Lower lobe of right lung (tissue), 2 donors: ENCODE results near the gene MEIS3. TPM values are rescaled to one million over a fixed set of nuclear protein-coding genes. Genes with fewer than 3 reads are reported as not detected.

Source experiments
- ATAC-seq, 2 donors: fragments of 200-7000 bp; cut with Tn5 transposase; one replicate each; pipeline ENCODE4 v1.9.1; 2020 to 2022; ENCODE audit warnings: mild to moderate bottlenecking in 2 of 2, moderate library complexity in 2 of 2
- DNase-seq: peaks from one replicate; pipeline ENCODE4 v3.0.0-alpha.2; 2020
- H3K27ac ChIP-seq: fragments of 200-600 bp; one replicate; pipeline ENCODE4 v1.8.0; 2022
- H3K27me3 ChIP-seq: fragments of 200-600 bp; one replicate; pipeline ENCODE4 v1.8.0; 2022; ENCODE audit warnings: low read depth
- H3K36me3 ChIP-seq: fragments of 200-600 bp; one replicate; pipeline ENCODE4 v1.8.0; 2022; ENCODE audit warnings: mild to moderate bottlenecking
- H3K4me1 ChIP-seq: fragments of 200-600 bp; one replicate; pipeline ENCODE4 v1.8.0; 2022
- H3K4me3 ChIP-seq: fragments of 200-600 bp; one replicate; pipeline ENCODE4 v1.8.0; 2022; ENCODE audit warnings: mild to moderate bottlenecking
- H3K9me3 ChIP-seq: fragments of 200-600 bp; one replicate; pipeline ENCODE4 v1.8.0; 2022
- CTCF ChIP-seq: fragments of 200-600 bp; IDR thresholded peaks from one replicate; pipeline ENCODE4 v1.8.0; 2022; ENCODE audit warnings: antibody characterized with exemption, mild to moderate bottlenecking
- intact Hi-C: fragments of 100-400 bp; cut with DNase I; formaldehyde crosslinking; loops from one replicate; pipeline ENCODE4 v1.11.0; 2022
- total RNA-seq: library from RNA; stranded (reverse); fragmentation: NEBNext Ultra II Directional; extraction: Animal tissue kit (Norgen Biotek cat#: 25700); gene quantifications from one replicate; pipeline ENCODE4 v1.2.1, GENCODE V29; 2021
- donor health status: DM: no; HTN: yes; CAD: no; lungs with severe emphysema.

The MEIS3 gene
- total RNA-seq, 1 donor from 2014 or later: 5.3 TPM

- Histone ChIP-seq H3K9me3 (no peaks in the 10 kb centered on the region), H3K36me3 (no peaks in the 10 kb centered on the region), H3K27ac (no peak overlapping the region), H3K27me3 (peaks cover 67% of the 10 kb centered on the region), H3K4me3 (no peak overlapping the region), H3K4me1 (peaks cover 3% of the 10 kb centered on the region)
- ATAC-seq (no peak), DNase-seq (peak; percentile 6)
- TF ChIP-seq CTCF: no peak
- intact Hi-C loops: loop anchor here (5.0 kb wide), 1 partner anchor 272 kb away; no protein-coding TSS in a partner anchor
These were observed 15.9 kb upstream of the MEIS3 start for GRCh38 chr19:47435196-47435595.

GRCh38 chr19:47434088-47434487 lies 14.8 kb upstream of the MEIS3 start:
- DNase-seq (peak; percentile 24), ATAC-seq (no peak)
- no peaks in the 10 kb centered on the region for H3K9me3 ChIP-seq
- no peak for TF ChIP-seq CTCF
- no peak overlapping the region for H3K4me3 ChIP-seq
- H3K27ac ChIP-seq: no peak overlapping the region
- intact Hi-C loops: no loop called here
- peaks cover 13% of the 10 kb centered on the region for H3K4me1 ChIP-seq
- H3K27me3 ChIP-seq: peaks cover 78% of the 10 kb centered on the region
- no peaks in the 10 kb centered on the region for H3K36me3 ChIP-seq

- Histone ChIP-seq H3K27ac (no peak overlapping the region), H3K4me3 (no peak overlapping the region), H3K4me1 (peaks cover 21% of the 10 kb centered on the region), H3K36me3 (no peaks in the 10 kb centered on the region), H3K27me3 (peaks cover 86% of the 10 kb centered on the region), H3K9me3 (no peaks in the 10 kb centered on the region)
- ATAC-seq: no peak
- intact Hi-C loops: no loop called here
- DNase-seq: no peak
- TF ChIP-seq CTCF: no peak
These were observed 13.8 kb upstream of the MEIS3 start for GRCh38 chr19:47433121-47433520.

- ATAC-seq (no peak), DNase-seq (no peak)
- no peak for TF ChIP-seq CTCF
- Histone ChIP-seq H3K4me3 (no peak overlapping the region), H3K27me3 (peaks cover 80% of the 10 kb centered on the region), H3K9me3 (no peaks in the 10 kb centered on the region), H3K4me1 (peaks cover 28% of the 10 kb centered on the region), H3K27ac (no peak overlapping the region), H3K36me3 (no peaks in the 10 kb centered on the region)
- intact Hi-C loops: no loop called here
These were observed 13.2 kb upstream of the MEIS3 start for GRCh38 chr19:47432499-47432898.

- Histone ChIP-seq H3K9me3 (no peaks in the 10 kb centered on the region), H3K27ac (no peak overlapping the region), H3K4me3 (no peak overlapping the region), H3K27me3 (peaks cover 76% of the 10 kb centered on the region), H3K36me3 (no peaks in the 10 kb centered on the region), H3K4me1 (peaks cover 30% of the 10 kb centered on the region)
- DNase-seq (no peak), ATAC-seq (no peak)
- TF ChIP-seq CTCF: no peak
- intact Hi-C loops: no loop called here
These were observed 12.8 kb upstream of the MEIS3 start for GRCh38 chr19:47432091-47432490.
